D341Med (cell line): ENCODE measurements around the gene GGA2.
"Not testable (repeated sequence)": the region's sequence is repeated elsewhere in the genome, so short reads cannot be mapped to it uniquely, and the experiment has no call there.

Source experiments
- DNase-seq: peaks from one replicate; pipeline ENCODE4 v3.0.0; 2012; ENCODE audit warnings: low spot score

GGA2 gene

GRCh38 chr16:23510164-23510914, at the start of gene GGA2:
Gene GGA2 (minus strand): TSS chr16:23510494. CDS start chr16:23510411, 83 bp downstream.
- peak; percentile 92 for DNase-seq

DNA sequence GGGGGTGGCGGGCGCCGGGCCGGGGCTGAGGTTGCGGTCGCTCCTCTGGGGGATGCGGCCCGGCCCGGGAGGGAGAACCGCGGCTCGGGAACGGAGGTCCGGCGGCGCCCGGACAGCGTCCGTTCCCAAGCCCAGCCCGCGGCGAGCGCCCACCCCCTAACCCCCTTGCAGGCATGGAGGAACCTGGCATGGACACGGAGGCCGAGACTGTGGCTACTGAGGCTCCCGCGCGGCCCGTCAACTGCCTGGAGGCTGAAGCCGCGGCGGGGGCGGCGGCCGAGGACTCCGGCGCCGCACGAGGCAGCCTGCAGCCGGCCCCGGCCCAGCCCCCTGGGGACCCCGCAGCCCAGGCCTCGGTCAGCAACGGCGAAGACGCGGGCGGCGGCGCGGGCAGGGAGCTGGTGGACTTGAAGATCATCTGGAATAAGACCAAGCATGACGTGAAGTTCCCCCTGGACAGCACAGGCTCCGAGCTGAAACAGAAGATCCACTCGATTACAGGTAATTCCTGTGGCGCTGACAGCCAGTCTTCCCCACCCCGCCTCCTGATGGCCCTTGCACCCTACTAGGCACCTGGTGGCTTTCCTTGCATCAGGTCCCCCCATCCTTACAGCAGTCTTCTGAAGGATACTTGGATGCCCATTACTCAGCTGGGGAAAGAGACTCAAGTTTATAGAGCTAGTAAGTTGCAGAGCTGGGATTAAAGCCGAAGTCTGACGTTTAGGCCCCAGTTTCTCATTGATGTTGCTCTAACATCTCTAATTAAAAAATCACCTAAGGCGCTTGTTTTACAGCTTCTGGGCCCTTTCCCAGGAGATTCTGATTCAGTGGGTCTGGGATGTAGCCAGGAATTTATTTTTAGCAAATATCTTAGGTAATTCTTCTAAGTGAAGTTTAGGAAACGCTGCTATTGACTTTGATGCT, 47.7 kb upstream of the GGA2 start:
- no peak for DNase-seq

DNA sequence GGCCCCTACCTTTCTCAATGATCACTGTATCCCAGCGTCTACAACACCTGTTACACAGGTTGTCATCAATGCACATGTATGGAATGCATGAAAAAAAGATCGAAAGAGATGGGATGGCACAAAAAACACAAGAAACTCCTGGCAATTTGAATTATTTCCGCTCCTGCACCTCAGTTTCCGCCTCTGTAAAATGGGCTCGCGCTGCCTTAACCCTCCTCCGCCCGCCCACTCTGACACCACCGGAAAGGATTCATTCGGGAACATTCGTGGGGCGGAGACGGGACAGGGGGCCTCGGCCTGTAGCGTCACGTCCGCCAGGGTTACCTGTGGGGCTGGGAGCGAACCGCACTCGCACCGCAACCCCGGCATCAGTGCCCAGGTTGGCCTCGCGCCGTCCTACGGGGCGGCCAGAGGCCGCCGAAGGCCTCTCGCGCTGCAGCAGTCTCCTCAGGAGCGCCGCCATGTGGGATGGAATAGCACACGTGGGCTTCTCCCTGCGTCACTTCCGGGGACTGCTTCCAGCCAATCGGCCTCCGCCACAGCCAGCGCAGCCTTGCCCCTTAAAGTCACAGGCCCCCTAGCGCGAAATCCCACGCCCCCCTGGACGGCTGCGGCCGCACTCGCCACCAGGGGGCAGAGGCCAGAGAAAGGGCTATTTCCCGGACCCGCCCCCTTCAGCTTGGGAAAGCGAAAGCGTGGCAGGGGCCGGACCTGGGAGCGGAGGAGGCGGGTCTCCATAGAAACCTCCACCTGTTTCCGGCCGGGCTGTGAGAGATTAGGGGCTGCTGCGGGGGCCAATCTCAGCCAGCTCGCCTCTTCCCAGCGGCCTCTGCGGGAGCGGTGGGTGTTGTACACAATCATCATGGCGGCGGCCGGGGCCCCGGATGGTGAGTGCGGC, 46.8 kb upstream of the GGA2 start, which contains the start of the genes EARS2 and UBFD1:
Gene EARS2 (minus strand): TSS at position 470 of the 898 bp plus-strand sequence. CDS start 7 bp downstream, at position 463.
Gene UBFD1 (plus strand): TSS at position 847 of the 898 bp plus-strand sequence. CDS start 16 bp downstream, at position 863.
- peak; percentile 94 for DNase-seq

DNA sequence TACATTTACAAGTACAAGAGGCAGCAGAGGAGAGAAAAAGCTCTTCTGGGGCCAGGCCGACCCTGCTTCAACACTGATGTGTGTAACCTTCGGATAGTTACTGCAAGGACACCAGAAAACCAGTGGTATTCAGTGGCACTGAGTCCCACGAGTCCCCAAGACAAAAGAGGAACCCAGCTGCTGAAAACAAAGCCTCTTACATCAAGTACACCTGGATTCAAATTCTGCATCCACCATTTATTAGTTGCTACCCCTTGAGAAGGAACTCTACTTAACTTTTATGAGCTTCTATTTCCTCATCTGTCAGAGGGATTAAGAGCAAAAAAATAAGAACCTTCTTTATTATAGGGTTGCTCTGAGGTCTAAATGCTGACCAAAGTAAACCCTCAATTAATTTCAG, 44.2 kb upstream of the GGA2 start:
- no peak for DNase-seq

DNA sequence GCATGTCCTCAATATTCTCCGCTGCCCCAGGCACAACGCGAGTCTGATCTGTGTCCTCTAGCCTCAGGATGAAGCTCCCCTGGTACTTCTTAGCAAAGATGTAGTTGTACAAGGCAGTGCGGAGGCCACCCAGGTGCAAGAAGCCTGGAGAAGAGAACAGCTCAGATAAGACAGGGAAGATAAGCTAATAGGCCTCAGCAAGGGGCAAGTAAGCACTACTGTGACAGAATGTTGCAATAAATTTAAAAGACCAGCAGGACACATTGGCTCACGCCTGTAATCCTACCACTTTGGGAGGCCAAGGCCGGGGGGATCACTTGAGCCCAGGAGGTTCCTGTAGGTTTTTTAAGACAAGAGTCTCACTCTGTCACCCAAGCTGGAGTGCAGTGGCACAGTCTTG, 41.9 kb upstream of the GGA2 start:
- DNase-seq: no peak

DNA sequence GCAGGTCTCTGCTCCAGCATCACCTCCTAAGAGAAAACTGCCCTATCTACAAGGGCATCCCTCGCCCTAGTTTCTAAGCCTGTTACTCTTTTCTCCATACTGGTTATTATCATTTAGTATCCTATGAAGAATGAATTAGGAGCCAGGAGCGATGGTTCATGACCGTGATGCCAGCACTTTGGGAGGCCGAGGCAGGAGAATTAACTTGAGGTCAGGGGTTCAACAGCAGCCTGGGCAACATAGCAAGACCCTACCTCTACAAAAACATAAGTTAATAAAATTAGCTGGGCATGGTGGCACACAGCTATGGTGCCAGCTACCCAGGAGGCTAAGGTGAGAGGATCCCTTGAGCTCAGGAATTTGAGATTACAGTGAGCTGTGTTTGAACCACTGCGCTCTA, 39.6 kb upstream of the GGA2 start:
- no peak for DNase-seq

DNA sequence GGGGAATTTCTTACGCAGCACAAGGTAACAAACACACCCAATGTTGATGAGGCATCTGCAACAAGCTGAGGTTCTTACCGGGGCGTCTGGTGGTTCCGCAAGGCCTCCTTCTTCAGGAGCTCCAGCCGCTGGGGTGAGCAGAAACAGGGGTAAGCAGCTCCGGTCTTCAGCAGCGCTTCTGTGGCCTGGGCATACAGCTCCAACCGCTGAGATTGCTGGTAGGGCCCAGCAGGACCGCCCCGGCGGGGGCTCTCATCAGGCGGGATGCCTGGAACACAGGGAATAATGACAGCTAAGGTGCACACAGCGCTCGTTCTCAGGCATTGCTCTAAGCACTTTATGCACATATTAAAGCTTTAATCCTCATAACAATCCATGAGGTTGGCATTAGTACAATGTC, 34.1 kb upstream of the GGA2 start:
- DNase-seq: peak; percentile 33

DNA sequence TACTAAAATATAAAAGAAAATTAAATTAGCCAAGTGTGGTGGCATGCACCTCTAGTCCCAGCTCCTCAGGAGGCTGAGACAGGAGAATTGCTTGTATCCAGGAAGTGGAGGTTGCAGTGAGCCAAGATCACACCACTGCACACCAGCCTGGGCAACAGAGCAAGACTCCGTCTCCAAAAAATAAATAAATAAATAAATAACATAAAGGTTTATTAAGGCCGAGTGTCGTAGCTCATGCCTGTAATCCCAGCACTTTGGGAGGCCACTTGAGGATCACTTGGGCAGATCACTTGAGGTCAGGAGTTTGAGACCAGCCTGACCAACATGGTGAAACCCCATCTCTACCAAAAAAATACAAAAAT, 30.5 kb upstream of the GGA2 start:
- not testable (repeated sequence) for DNase-seq

DNA sequence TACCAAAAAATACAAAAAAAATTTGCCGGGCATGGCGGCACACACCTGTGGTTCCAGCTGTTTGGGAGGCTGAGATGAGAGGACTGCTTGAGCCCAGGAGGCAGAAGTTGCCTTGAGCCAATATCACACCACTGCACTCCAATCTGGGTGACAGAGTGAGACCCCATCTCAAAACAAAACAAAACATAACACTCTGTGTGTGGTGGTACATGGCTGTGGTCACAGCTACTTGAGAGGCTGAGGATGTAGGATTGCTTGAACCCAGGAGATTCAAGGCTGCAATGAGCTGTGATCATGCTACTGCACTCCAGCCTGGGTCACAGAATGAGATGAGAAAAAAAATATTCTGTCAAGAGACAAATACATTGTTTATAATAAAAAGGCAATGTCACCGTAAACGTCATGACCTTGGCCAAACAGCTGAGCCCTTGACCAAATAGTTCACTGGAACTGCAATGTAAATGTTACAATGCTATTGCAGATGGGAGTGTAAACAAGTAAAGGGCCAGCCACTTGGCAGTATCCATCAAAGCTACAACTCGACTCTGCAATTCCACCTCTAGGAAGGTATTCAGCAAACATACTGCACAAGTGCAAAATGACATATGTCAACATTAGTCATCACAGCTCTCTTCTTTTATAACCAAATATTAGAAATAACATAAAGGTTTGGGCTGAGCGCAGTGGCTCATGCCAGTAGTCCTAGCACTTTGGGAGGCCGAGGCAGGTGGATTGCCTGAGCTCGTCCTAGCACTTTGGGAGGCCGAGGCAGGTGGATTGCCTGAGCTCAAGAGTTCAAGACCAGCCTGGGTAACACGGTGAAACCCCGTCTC, 29.9 kb upstream of the GGA2 start:
- no peak for DNase-seq

GRCh38 chr16:23538919-23539278, 28.6 kb upstream of the GGA2 start:
- no peak for DNase-seq

GRCh38 chr16:23537390-23537789, 27.1 kb upstream of the GGA2 start:
- no peak for DNase-seq

DNA sequence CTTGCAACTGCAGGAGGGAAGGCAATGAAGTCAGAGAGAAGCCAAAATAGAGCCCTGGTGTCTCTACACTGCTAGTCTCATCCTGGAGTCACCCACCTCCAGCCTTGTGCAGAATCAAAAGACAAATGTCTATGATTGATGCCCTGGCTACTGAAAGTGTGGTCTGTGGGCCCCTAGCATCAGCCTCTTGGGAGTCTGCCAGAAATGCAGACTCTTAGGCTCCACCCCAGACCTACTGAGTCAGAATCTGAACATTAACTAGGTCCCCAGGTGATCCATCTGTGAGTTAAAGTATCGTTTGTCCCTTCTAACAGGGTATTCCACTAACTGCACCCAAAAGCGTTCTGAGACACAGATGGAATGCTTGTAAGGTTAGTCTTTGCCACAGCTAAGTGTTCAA, 25.6 kb upstream of the GGA2 start:
- DNase-seq: no peak

DNA sequence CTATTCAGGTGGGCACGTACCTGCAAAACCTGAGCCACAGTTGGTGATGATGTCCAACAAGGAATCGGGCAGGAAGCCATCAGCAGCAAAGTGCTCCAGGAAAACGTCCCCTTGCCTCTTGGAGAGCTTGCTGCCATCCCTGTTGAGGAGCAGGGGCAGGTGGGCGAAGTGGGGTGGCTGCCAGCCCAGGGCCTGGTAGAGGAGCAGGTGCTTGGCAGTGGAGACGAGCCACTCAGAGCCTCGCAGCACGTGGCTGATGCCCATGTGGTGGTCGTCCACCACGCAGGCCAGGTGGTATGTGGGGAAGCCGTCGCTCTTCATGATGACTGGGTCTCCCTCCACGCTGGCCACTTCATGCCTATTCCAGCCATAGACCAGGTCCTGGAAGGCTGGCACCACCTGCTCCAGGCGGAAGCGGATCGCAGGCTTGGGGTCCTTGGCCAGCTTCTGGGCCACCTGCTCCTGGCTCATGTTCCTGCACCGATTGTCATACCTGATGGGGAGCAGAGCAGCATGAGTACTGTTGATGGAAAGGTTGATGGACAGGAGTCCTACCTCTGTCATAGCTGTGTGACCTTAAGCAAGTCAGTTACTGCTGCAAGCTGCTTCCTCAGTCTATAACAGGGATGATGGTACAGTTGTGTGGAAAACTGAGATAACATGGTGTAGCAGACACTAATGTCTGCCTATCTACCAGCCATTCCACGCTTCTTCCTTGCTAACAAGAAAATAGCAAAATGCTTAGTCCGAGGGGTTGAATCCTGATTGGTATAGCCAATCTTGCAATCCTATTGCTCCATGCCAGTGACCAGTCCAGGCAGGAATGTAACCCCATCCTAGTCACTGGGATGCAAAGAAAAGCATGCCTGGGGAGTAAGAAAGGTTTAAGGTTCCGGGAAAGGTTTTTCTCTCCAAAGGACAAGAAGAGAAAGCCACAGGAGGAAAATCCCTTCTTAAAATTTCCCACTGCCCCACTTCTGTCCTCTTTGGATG, 24.9 kb upstream of the GGA2 start:
- DNase-seq: no peak

GRCh38 chr16:23532448-23532847, 22.2 kb upstream of the GGA2 start:
- DNase-seq: no peak

DNA sequence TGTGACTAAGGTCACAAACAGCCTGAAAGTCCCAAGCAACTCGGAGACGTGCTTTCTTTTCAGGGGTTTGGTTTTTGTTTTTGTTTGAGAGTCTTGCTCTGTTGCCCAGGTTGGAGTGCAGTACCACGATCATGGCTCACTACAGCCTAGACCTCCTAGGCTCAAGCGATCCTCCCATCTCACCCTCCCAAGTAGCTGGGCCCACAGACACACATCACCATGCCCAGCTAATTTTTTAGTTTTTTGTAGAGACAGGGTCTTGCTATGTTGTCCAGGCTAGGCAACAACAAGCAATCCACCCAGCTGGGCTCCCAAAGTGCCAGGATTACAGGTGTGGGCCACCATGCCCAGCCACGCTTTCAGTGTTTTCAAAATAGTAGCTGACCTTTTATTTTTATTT, 19.8 kb upstream of the GGA2 start:
- DNase-seq: no peak

- no peak for DNase-seq
These were observed 18.5 kb upstream of the GGA2 start for GRCh38 chr16:23528644-23529310.

DNA sequence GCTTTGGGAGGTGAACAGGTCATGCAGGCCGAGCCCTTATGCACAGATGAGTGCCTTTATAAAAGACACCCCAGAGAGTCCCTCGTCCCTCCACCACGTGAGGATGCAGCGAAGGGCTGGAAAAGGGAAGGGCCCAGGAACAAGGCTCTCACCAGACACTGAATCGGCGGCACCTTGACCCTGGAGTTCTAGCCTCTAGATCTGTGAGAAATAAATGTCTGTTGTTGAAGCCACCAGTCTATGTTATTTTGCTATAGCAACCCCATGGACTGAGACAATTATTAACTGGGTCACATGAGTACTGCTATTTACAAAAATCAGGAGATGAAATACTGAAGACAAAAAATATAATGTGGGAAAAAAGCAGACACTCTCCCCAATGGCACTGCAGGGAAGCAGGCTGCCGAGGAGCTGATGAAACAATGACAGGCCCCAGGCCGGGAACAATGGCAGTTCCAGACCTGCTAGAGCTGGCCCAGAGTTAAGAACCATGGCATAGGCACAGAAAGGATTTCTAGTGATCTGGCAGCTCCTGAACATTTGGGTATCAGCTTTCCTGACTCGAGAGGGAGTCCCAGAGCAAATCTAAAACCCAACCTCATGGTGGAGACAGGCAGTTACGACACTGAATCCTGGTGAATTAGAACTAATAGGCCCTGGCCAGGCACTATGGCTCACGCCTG, 17.8 kb upstream of the GGA2 start:
- no peak for DNase-seq

- no peak for DNase-seq
These were observed 14.6 kb upstream of the GGA2 start for GRCh38 chr16:23524886-23525285.

DNA sequence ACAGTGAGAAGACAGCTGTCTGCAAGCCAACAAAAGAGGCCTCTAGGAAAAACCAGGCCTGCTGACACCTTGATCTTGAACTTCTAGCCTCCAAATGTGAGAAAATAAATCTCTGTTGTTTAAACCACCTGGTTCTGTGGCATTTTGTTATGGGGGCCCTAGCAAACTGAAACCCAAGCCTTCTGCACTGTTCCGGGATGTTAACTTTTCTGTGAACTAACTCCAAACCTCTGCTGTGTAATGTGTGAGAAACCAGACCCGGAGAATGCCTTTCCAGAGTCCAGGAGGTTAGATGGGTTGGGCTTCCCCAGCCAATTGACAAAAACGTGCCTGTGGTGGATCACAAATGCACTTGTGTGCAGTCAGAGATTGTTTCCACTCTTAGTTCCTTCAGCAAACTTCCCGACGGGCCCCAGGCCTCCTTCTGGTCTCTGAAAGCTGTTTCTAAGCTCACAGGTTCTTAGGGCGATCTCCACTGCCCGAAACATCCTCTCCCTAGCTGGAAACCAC, 13.6 kb upstream of the GGA2 start:
- no peak for DNase-seq
